Heart left ventricle (tissue), 16 donors: ENCODE results near the gene TOP3B. TPM values are rescaled to one million over a fixed set of nuclear protein-coding genes. Genes with fewer than 3 reads are reported as not detected.

Source experiments
- ATAC-seq, 4 donors: fragments of 200-7000 bp; cut with Tn5 transposase; one replicate each; pipeline ENCODE4 v1.9.1; 2020 to 2022; ENCODE audit warnings: moderate library complexity in 4 of 4, mild to moderate bottlenecking in 3 of 4, moderate number of reproducible peaks in 1 of 4
- DNase-seq, 5 donors: peaks; one replicate each; pipeline ENCODE4 v3.0.0-alpha.2; 2020
- H3K27ac ChIP-seq, 12 donors: fragments of 200-600 bp; sonication (generic) in 4 of 12; one replicate each; pipeline versions ENCODE4 v1.5.0 to v1.8.0; 2016 to 2022; ENCODE audit warnings: mild to moderate bottlenecking in 2 of 12
- H3K27me3 ChIP-seq, 9 donors: fragments of 200-600 bp; sonication (generic) in 2 of 9; one replicate each; pipeline versions ENCODE4 v1.5.1 to v1.8.0; 2016 to 2022; ENCODE audit warnings: mild to moderate bottlenecking in 3 of 9
- H3K36me3 ChIP-seq, 9 donors: fragments of 200-600 bp; sonication (generic) in 2 of 9; one replicate each; pipeline versions ENCODE4 v1.5.0 to v1.8.0; 2018 to 2022; ENCODE audit warnings: mild to moderate bottlenecking in 2 of 9
- H3K4me1 ChIP-seq, 12 donors: fragments of 200-600 bp; sonication (generic) in 4 of 12; one replicate each; pipeline versions ENCODE4 v1.5.0 to v1.8.0; 2016 to 2022; ENCODE audit warnings: mild to moderate bottlenecking in 3 of 12
- H3K4me3 ChIP-seq, 12 donors: fragments of 200-600 bp; sonication (generic) in 4 of 12; one replicate each; pipeline versions ENCODE4 v1.5.0 to v1.8.0; 2017 to 2022; ENCODE audit warnings: mild to moderate bottlenecking in 9 of 12, moderate library complexity in 4 of 12
- H3K9me3 ChIP-seq, 12 donors: fragments of 200-600 bp; sonication (generic) in 4 of 12; one replicate each; pipeline versions ENCODE4 v1.5.0 to v1.8.0; 2016 to 2022; ENCODE audit warnings: mild to moderate bottlenecking in 1 of 12
- CTCF ChIP-seq, 12 donors: fragments of 200-600 bp; sonication (generic) in 4 of 12; IDR thresholded peaks; one replicate each; pipeline versions ENCODE4 v1.5.0 to v1.8.0; 2018 to 2022; ENCODE audit warnings: antibody characterized with exemption in 12 of 12, mild to moderate bottlenecking in 5 of 12
- POLR2A ChIP-seq, 2 donors: fragments of 450-650 bp; IDR thresholded peaks; one replicate each; pipeline ENCODE4 v1.6.1; 2017; ENCODE audit warnings: antibody characterized with exemption in 2 of 2, mild to moderate bottlenecking in 2 of 2, moderate library complexity in 2 of 2
- WGBS, 4 donors: extraction: QIAGEN DNeasy Blood & Tissue Kit in 2 of 4; methylation state at CpG; one replicate each; pipeline versions ENCODE4 v1.1.5 to v1.1.7; 2013 to 2018; 5-methylcytosine and 5-hydroxymethylcytosine counted together
- intact Hi-C, 10 donors: fragments of 100-400 bp; cut with DNase I; formaldehyde crosslinking; loops; one replicate each; pipeline versions ENCODE4 v1.11.1 to v1.14.2; 2022
- polyA plus RNA-seq, 2 donors: library from polyadenylated mRNA; stranded (reverse); fragments of 200-250 nt; gene quantifications; one replicate each; pipeline ENCODE4 v1.2.3, GENCODE V29; 2013
- total RNA-seq, 9 donors: library from RNA; depleted of rRNA in 2 of 9; stranded (reverse); fragments of >200 nt in 2 of 9; fragmentation: NEBNext Ultra II Directional in 3 of 9; extraction: Animal tissue kit (Norgen Biotek cat#: 25700) in 3 of 9; gene quantifications; one replicate each; pipeline versions ENCODE4 v1.1.0 to v1.2.4, GENCODE V29; 2016 to 2023
- donor health status: ischemic (EF 13 %, LVEDD 7.1; RV severe dilation, severe dysfunction).
- donor health status: healthy with polysubstance abuse.
- donor health status: DM: no; HTN: yes; CAD: no.
- donor health status: DM: no; HTN: no; CAD: no.
- donor health status: ischemic (EF 25% LVEDD 6.9; RV normal size, moderate dysfunction).
- donor health status: ischemic (EF 25% LVEDD 5.7; RV mildly dilated, moderate dysfunction).
- donor health status: healthy.
- donor health status: DM: yes; HTN: yes; CAD: no.
- donor health status: ischemic (EF 35%, LVEDD 5.7; RV mildly dilated, moderate dysfunction).
- donor health status: nonischemic (EF 11% LVEDD 7.7; RV severe dilation, severe dysfunction).
- donor health status: DM: yes; HTN: yes; CAD: no.
- donor health status: PGD.
- donor health status: ischemic (EF 29% LVEDD 5.4; RV normal size, mild dysfunction).
- donor health status: nonischemic (EF 23%, LVEDD 6.1; RV moderate dilation, normal function).

TOP3B gene
- total and polyA plus RNA-seq, 11 donors = 9.5 to 12.9 (median 11.1) TPM

DNA sequence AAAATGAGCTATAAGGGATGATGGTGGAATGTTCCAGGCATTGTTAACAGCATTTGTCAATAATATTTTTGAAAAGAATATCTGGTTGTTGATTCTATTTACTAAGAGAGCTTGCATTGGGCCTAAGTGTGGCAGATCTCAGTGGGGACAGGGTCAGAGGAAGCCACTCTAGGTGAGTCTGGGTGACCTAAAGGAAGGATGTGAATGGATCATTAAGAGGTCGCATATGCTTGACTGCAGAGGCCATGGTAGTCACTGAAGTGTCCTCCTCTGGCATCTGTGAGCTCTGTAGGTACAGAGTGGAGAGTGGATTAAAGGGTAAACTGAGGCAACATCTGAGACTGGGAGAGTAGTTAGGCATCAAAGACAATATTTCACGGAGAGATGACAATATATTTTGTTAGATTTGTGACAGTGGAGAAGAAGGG is 37.9 kb upstream of the TOP3B start:
- no peak overlapping the region for H3K4me3 ChIP-seq
- no peak for DNase-seq
- TF ChIP-seq POLR2A (IDR thresholded peaks at IDR 0.05) (no peak), CTCF (IDR thresholded peaks at IDR 0.05) (no peak)
- no peaks in the 10 kb centered on the region for H3K9me3 ChIP-seq
- H3K27me3 ChIP-seq = no peaks in the 10 kb centered on the region
- WGBS, 4 donors = 79 to 85% (median 82%) methylated on average over 2 of the region's 2 CpGs
- H3K36me3 ChIP-seq = no peaks in the 10 kb centered on the region
- peaks cover 0 to 4% (median 0%) of the 10 kb centered on the region in 12 donors for H3K4me1 ChIP-seq
- H3K27ac ChIP-seq = no peak overlapping the region
- ATAC-seq = no peak
- intact Hi-C loops = no loop called here

- TF ChIP-seq POLR2A (IDR thresholded peaks at IDR 0.05) (no peak), CTCF (IDR thresholded peaks at IDR 0.05) (no peak)
- no peak for ATAC-seq
- Histone ChIP-seq H3K9me3 (no peaks in the 10 kb centered on the region), H3K4me1 (peaks cover 0 to 4% (median 0%) of the 10 kb centered on the region in 12 donors), H3K27ac (no peak overlapping the region), H3K4me3 (no peak overlapping the region), H3K27me3 (no peaks in the 10 kb centered on the region), H3K36me3 (no peaks in the 10 kb centered on the region)
- DNase-seq = no peak
- intact Hi-C loops = no loop called here
- 81 to 87% (median 84%) methylated on average over 7 of the region's 7 CpGs for WGBS, 4 donors
Measured at GRCh38 chr22:22019659-22020424, 37.3 kb upstream of the TOP3B start.

- H3K27ac ChIP-seq = no peak overlapping the region
- DNase-seq (no peak), ATAC-seq (no peak)
- WGBS, 4 donors = 93 to 94% (median 93%) methylated on average over 10 of the region's 10 CpGs
- no peak overlapping the region for H3K4me3 ChIP-seq
- H3K9me3 ChIP-seq = no peaks in the 10 kb centered on the region
- TF ChIP-seq CTCF (IDR thresholded peaks at IDR 0.05) (no peak), POLR2A (IDR thresholded peaks at IDR 0.05) (no peak)
- H3K4me1 ChIP-seq = peaks cover 0 to 4% (median 0%) of the 10 kb centered on the region in 12 donors
- intact Hi-C loops = no loop called here
- H3K36me3 ChIP-seq = no peaks in the 10 kb centered on the region
- H3K27me3 ChIP-seq = no peaks in the 10 kb centered on the region
Measured at GRCh38 chr22:22018825-22019658, 36.5 kb upstream of the TOP3B start.

- no peak for ATAC-seq
- H3K27me3 ChIP-seq = no peaks in the 10 kb centered on the region
- TF ChIP-seq CTCF (IDR thresholded peaks at IDR 0.05) (no peak), POLR2A (IDR thresholded peaks at IDR 0.05) (no peak)
- WGBS, 4 donors = 81 to 87% (median 83%) methylated on average over 3 of the region's 3 CpGs
- H3K4me3 ChIP-seq = no peak overlapping the region
- no peaks in the 10 kb centered on the region for H3K36me3 ChIP-seq
- intact Hi-C loops = no loop called here
- peaks cover 0 to 3% (median 0%) of the 10 kb centered on the region in 12 donors for H3K9me3 ChIP-seq
- DNase-seq = no peak
- H3K4me1 ChIP-seq = no peaks in the 10 kb centered on the region
- H3K27ac ChIP-seq = no peak overlapping the region
Measured at GRCh38 chr22:22015631-22016030, 33.0 kb upstream of the TOP3B start.
